HAP-1 (cell line): ENCODE data around the gene MRTFB.

Source experiments
- DNase-seq, 2 experiments: peaks; one replicate each; pipeline ENCODE4 v3.0.0-alpha.2; 2016 to 2020; ENCODE audit warnings: low spot score in 2 of 2
- H3K27me3 ChIP-seq: fragments of 250-450 bp; sonication (Bioruptor Pico); 2 replicates; pipeline ENCODE4 v1.5.1; 2020; ENCODE audit warnings: low read depth, mild to moderate bottlenecking, moderate library complexity
- H3K36me3 ChIP-seq: fragments of 250-450 bp; sonication (Bioruptor Pico); replicated peaks from 2 replicates; pipeline ENCODE4 v1.5.1; 2020; ENCODE audit warnings: mild to moderate bottlenecking
- H3K4me1 ChIP-seq: fragments of 250-450 bp; sonication (Bioruptor Pico); 2 replicates; pipeline ENCODE4 v1.5.1; 2020; ENCODE audit warnings: mild to moderate bottlenecking
- H3K4me3 ChIP-seq: fragments of 250-450 bp; sonication (Bioruptor Pico); 2 replicates; pipeline ENCODE4 v1.5.1; 2020; ENCODE audit warnings: mild to moderate bottlenecking, moderate library complexity
- H3K9me3 ChIP-seq: fragments of 250-450 bp; sonication (Bioruptor Pico); 2 replicates; pipeline ENCODE4 v1.5.1; 2020; ENCODE audit warnings: mild to moderate bottlenecking, moderate library complexity
- in situ Hi-C: fragments of 300-500 bp; cut with MboI; formaldehyde crosslinking; loops from 3 replicates; pipeline ENCODE4 v1.14.3; 2020; ENCODE audit warnings: low sequenced_read_pairs, inconsistent platforms, mixed read lengths

Gene MRTFB

DNA sequence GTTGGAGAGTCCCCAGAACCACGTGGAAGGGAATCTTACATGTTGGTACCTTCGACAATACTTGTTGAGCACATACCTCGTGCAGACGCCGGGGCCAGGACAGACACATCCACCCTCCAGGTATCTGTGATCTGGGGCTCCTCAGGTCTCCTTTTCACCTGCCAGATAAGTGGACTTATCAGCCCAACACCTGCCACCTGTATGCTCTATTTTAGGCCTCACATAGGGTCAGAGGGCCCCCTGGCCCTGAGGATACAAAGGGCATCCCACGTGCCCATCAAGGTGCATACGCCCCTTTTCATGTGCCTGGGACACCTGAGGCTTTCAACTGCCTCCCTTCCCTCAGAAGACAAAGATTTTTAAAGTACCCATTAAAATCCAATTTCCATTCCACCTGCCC is 212.7 kb downstream of the MRTFB start:
- no peaks in the 10 kb centered on the region for H3K9me3 ChIP-seq
- in situ Hi-C loops = no loop called here
- DNase-seq = no peak
- no peaks in the 10 kb centered on the region for H3K27me3 ChIP-seq
- H3K36me3 ChIP-seq = no peaks in the 10 kb centered on the region
- H3K4me1 ChIP-seq = peaks cover 38% of the 10 kb centered on the region
- no peak overlapping the region for H3K4me3 ChIP-seq

DNA sequence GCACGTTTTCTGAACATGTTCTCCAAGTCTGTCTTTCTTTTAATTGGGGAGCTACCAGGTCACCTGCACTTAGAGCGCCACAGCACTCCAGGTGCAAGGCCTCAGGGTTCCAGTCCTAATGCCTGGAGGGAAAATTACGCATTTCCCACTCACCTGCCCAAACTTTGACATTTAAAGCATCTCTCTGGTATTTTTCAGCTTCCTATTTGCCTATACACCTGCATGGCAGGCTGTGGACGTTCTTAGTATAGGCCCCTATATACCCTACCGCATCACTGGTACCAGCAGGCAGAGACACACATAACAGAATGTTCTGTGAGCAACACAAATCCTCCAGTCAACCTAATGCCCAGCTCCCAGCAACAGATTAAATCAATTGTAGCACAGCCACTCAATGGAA is 213.3 kb downstream of the MRTFB start:
- H3K4me3 ChIP-seq = no peak overlapping the region; the same call in 1 of the 2 replicates
- H3K27me3 ChIP-seq = no peaks in the 10 kb centered on the region
- H3K9me3 ChIP-seq = peaks cover 3% of the 10 kb centered on the region
- DNase-seq = no peak
- H3K36me3 ChIP-seq = no peaks in the 10 kb centered on the region
- in situ Hi-C loops = no loop called here
- H3K4me1 ChIP-seq = peaks cover 37% of the 10 kb centered on the region

DNA sequence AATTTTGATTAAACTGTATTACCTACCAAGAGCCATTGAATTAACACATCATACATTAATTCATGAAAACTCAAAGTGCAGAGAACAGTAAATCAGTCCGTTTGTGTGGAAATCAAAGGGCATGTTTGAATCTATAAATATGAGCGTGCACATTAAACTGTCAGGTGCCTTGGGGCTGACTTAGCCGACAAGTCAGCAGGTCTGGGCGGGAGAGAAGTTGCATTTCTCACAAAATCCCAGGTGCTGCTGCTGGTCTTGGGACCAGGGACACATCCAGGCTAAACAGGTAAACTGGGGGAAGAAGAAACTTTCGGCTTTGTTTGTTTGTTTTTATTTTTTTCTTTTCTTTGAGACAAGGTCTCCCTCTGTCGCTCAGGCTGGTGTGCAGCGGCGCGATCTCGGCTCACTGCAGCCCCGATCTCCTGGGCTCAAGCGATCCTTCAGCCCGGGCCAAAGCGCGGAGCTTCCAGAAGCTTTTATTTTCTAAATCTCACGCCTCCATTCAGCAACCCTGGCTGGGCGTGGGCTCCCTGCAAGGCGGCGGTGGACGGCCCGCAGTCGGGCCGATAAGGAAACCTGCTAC is 213.9 kb downstream of the MRTFB start:
- Histone ChIP-seq H3K4me3 (peak overlapping the region; percentile 84), H3K36me3 (no peaks in the 10 kb centered on the region), H3K4me1 (peaks cover 31% of the 10 kb centered on the region), H3K9me3 (peaks cover 7% of the 10 kb centered on the region), H3K27me3 (no peaks in the 10 kb centered on the region)
- in situ Hi-C loops = no loop called here
- DNase-seq = no peak

DNA sequence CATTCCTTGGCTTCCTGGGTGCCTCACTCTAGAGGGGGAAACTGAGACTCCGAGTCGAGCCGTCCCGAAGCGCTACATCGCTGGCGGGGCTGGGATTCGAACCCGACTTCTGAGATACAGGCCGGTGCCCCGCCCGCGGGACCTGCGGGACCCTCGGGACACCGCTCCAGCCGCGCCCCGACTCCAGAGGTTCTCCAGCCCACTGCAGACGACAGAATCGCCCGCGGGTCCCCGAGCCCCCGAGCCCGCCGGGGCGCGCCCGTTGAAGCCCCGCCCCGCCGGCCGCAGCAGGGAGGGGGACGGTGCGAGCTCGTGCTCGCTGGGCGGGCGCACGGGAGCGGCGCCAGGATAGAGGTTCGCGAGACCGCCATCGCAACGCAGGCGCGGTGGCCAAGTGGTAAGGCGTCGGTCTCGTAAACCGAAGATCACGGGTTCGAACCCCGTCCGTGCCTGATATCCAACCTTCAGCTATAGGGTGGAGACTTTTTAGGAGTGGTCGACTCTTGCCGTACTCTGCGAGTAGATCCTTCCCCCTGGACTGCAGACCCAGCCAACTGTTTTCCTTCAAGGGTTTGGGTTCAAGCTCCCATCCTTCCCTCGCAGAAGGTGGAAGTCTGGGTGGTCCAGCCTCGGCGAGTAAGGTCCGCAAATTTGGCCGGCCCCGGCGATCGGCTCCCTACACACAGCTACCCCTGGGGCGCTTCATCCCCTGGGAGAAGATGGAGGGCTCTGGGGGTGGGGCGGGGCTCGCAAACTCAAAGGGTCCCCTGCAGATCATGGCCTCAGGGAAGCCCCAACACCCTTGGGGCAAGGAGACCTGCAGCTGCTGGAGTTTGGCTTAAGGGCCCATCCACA is 214.6 kb downstream of the MRTFB start:
- Histone ChIP-seq H3K9me3 (peaks cover 7% of the 10 kb centered on the region), H3K4me1 (peaks cover 24% of the 10 kb centered on the region), H3K4me3 (peak overlapping the region; percentile 84), H3K36me3 (no peaks in the 10 kb centered on the region), H3K27me3 (no peaks in the 10 kb centered on the region)
- in situ Hi-C loops = no loop called here
- peak; percentile 95 to 98 for DNase-seq

DNA sequence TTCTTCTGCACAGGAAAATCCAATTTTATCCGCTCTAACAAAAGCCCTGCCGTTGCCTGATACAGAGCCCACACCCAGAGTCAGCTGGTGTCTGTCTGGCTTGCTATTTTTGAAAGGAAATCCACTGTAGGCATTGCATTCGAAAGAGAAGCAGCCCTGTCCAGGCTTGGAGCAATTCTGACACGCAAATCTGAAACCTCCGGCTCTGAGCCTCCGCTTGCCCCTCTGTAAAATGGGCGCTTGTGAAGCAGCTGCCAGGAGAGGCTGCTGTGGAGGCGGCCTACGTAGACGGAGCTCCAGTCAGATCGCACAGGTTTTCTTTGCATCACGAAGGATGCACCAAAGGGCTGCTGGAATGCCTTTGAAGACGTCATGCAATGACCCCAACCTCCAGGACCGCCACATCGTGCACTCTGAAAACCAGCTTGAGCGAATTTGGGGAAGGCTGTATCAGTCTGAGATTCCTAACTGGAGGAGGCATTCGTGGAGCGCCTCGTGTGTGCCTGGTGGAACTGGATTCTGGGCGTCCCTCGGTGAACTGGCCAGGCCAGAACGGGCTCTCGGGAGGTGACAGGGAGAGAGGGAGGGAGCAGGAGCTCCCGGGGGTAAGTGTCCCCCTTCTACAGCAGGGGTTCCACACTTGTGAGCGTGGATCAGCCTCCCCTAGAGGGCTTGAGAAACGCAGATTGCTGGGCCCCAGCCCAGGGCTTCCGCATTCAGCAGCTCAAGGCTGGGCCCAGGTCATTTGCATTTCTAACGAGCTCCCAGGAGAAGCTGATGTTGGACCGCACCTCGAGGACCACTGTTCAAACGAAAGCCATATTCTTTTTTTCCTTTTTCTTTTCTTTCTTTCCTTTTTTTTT is 215.5 kb downstream of the MRTFB start:
- peaks cover 7% of the 10 kb centered on the region for H3K9me3 ChIP-seq
- no peaks in the 10 kb centered on the region for H3K36me3 ChIP-seq
- peak overlapping the region; percentile 84 for H3K4me3 ChIP-seq
- in situ Hi-C loops = no loop called here
- DNase-seq = no peak
- H3K4me1 ChIP-seq = peaks cover 18% of the 10 kb centered on the region
- no peaks in the 10 kb centered on the region for H3K27me3 ChIP-seq

DNA sequence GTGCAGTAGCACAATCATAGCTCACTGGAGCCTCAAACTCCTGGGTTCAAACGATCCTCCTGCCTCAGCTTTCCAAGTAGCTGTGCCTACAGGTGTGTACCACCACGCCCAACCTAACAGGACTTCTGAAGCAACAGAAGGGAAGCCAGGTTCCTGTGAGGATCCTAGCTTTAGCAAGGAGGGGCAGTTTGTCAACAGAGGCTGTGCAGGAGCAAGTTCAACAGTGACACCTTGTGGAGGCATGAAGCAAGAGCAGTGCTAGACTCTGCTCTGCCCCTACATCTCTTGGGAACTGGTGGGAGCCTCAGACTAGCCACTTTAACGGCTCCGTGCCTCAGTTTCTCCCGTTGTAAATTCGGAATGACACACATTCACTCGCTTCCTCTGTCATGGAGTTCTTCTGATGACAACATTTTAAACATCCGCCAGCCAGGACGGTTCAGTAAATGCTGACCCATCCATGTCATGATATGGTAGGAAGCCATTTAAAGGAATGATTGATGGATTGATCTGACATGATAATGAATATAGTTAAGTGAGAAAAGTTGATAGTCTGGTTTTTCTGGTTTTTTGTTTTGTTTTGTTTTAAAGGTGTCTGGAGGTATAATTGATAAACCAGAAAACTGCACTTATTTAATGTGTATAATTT is 218.7 kb downstream of the MRTFB start:
- H3K4me3 ChIP-seq = no peak overlapping the region
- peak; percentile 41 to 60 for DNase-seq
- in situ Hi-C loops = loop anchor here (5.0 kb wide), 1 partner anchor 368 kb away; the partner anchor contains the start of gene ERCC4
- no peaks in the 10 kb centered on the region for H3K27me3 ChIP-seq
- peaks cover 7% of the 10 kb centered on the region for H3K9me3 ChIP-seq
- no peaks in the 10 kb centered on the region for H3K36me3 ChIP-seq
- peaks cover 6% of the 10 kb centered on the region for H3K4me1 ChIP-seq

DNA sequence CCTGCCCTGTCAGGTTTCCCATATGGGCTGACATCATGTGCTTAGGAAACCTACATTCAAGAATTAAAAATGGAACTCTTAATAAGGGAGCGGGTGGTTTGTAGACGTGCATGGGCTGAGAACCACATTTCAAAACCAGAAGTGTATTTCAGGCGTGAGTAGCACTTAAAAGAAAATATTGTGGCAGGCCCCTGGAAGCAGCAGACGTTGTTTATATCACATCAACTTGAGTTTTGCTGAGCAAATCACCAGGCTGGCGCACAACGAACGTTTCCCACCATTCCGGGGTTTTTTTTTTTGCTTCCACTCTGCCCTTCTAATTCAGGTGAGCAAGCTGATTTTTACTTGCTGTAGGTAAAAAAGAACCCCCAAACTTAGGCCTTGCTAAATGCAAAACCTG is 220.2 kb downstream of the MRTFB start:
- Histone ChIP-seq H3K36me3 (no peaks in the 10 kb centered on the region), H3K27me3 (no peaks in the 10 kb centered on the region), H3K4me1 (peaks cover 1% of the 10 kb centered on the region; the same call in 1 of the 2 replicates), H3K9me3 (peaks cover 7% of the 10 kb centered on the region), H3K4me3 (no peak overlapping the region)
- in situ Hi-C loops = loop anchor here (5.0 kb wide), 1 partner anchor 369 kb away; the partner anchor contains the start of gene ERCC4
- no peak for DNase-seq

DNA sequence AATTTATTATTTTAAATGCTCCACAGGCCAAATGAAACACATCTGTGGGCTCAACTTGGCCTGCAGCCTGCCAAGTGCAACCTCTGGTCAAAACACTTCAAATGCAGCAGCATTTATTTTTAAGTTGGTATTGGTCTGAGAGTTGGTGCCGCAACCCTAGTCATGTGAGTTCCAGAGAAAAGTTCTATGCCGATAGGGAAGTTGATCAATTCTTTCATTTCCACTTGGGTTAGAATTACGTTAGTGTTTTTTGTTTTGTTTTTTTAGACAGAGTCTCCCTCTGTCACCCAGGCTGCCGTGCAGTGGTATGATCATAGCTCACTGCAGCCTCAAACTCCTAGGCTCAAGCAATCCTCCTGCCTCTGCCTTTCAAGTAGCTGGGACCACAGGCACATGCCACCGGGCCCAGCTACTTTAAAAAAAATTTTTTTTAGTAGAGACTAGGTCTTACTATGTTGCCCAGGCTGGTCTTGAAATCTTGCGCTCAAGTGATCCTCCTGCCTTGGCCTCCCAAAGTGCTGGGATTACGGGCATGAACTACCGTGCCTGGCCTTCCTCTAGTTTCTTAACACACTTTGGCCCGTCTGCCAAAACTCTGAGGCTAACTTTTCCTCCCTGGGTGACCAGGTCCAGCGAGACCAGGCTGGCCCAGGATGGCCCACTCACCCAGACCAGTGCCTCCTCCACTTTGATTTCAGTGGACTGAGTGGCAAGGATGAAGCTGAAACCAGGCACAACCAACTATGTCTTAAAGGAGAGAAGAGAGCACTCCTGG is 221.1 kb downstream of the MRTFB start:
- Histone ChIP-seq H3K9me3 (peaks cover 7% of the 10 kb centered on the region), H3K4me3 (no peak overlapping the region), H3K4me1 (no peaks in the 10 kb centered on the region), H3K36me3 (no peaks in the 10 kb centered on the region), H3K27me3 (no peaks in the 10 kb centered on the region)
- in situ Hi-C loops = loop anchor here (5.0 kb wide), 1 partner anchor 370 kb away; the partner anchor contains the start of gene ERCC4
- no peak for DNase-seq

DNA sequence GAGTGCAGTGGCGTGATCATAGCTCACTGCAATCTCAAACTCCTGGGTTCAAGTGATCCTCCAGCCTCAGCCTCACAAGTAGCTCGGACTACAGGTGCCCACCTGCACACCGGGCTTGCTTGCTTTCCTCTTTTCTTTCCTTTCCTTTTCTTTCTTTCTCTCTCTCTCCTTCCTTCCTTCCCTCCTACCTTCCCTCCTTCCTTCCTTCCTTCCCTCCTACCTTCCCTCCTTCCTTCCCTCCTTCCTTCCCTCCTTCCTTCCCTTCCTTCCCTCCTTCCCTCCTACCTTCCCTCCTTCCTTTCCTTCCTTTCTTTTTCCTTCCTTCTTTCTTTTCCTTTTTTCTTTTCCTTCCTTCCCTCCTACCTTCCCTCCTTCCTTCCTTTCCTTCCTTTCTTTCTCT is 225.5 kb downstream of the MRTFB start:
- no peaks in the 10 kb centered on the region for H3K36me3 ChIP-seq
- in situ Hi-C loops = no loop called here
- H3K9me3 ChIP-seq = no peaks in the 10 kb centered on the region
- H3K27me3 ChIP-seq = no peaks in the 10 kb centered on the region
- H3K4me3 ChIP-seq = no peak overlapping the region
- peaks cover 3% of the 10 kb centered on the region for H3K4me1 ChIP-seq
- DNase-seq = no peak

DNA sequence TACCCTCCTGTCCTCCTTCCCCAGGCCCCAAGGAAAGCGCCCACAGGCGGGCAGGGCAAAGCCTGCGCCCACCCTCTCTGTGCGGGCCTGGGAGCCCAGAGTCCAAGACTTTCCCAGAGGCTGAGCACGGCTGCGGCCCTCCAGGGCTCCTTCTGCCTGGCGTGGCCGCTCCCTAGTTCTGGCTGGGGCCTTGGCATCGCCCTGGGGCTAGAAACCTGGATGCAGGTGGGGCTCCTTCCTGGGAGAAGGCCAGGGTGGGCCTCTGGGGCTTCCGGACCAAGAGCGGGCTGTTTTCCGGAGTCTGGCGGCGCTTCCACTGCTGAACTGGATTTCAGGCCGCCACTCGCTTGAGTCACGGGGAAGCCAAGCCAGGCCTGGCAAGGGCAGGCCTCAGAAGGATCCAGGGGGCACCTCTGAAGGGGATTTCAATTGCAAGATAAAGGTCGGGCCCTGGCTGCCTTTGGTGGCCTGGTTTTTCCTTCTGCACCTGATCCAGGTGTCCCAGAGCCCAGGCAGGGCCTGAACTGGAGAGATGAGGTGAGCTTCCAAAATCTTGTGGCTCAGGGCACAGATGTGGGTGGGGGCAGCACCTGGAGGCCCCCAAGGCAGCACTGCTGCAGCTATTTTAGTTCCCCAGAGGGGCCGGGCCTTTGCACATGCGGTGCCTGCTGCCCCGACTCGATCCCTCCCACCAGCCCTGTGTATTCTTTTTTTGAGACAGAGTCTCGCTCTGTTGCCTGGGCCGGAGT is 227.4 kb downstream of the MRTFB start:
- H3K27me3 ChIP-seq = no peaks in the 10 kb centered on the region
- no peak overlapping the region for H3K4me3 ChIP-seq
- H3K9me3 ChIP-seq = no peaks in the 10 kb centered on the region
- no peaks in the 10 kb centered on the region for H3K36me3 ChIP-seq
- in situ Hi-C loops = no loop called here
- H3K4me1 ChIP-seq = peaks cover 3% of the 10 kb centered on the region
- no peak for DNase-seq

DNA sequence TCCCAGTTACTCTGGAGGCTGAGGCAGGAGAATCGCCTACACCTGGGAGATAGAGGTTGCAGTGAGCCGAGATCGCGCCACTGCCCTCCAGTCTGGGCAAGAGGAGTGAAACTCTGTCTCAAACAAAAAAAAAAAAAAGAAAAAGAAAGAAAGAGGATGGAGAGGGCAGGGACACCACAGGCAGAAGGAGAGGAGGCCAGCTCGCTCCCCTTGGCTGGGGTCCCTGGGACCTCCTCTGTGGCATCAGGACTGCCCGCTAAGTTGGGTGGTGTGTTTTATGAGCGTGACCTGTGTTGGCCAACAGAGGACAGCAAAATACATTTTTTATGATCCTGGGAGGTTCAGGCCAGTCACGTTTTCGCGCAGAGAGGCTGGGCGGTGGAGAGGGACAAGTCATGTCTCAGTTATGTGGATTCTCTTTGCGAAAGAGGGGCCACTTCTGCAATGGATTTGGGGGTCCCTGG is 229.6 kb downstream of the MRTFB start:
- in situ Hi-C loops = loop anchor here (5.0 to 10.0 kb wide), 2 partner anchors 74 to 227 kb away; no protein-coding TSS in a partner anchor
- Histone ChIP-seq H3K9me3 (no peaks in the 10 kb centered on the region), H3K36me3 (no peaks in the 10 kb centered on the region), H3K4me3 (no peak overlapping the region), H3K4me1 (peaks cover 14% of the 10 kb centered on the region), H3K27me3 (no peaks in the 10 kb centered on the region)
- peak; percentile 81 for DNase-seq
